Liver (tissue), 9 donors: ENCODE measurements around the gene KRT85. TPM values are rescaled to one million over a fixed set of nuclear protein-coding genes. Genes with fewer than 3 reads are reported as not detected.

Source experiments
- DNase-seq: peaks from one replicate; pipeline ENCODE4 v3.0.0-alpha.2; 2017; ENCODE audit warnings: low spot score
- H3K27ac ChIP-seq, 2 donors: one replicate each; pipeline ENCODE4 v1.7.0; 2013; ENCODE audit warnings: inconsistent platforms in 2 of 2, low read length in 2 of 2, control low read depth in 1 of 2, low read depth in 1 of 2, mild to moderate bottlenecking in 1 of 2
- H3K27me3 ChIP-seq, 4 donors: one replicate each; pipeline versions ENCODE4 v1.6.1 to v1.7.0; 2013; ENCODE audit warnings: low read length in 3 of 4, inconsistent platforms in 1 of 4, mild to moderate bottlenecking in 1 of 4, moderate library complexity in 1 of 4; ENCODE audit not compliant: control insufficient read depth in 4 of 4, insufficient read depth in 4 of 4
- H3K36me3 ChIP-seq, 4 donors: one replicate each; pipeline versions ENCODE4 v1.6.1 to v1.7.0; 2013; ENCODE audit warnings: low read length in 3 of 4, mild to moderate bottlenecking in 3 of 4, low read depth in 1 of 4, moderate library complexity in 1 of 4; ENCODE audit not compliant: control insufficient read depth in 4 of 4, insufficient read depth in 3 of 4
- H3K4me1 ChIP-seq, 4 donors: one replicate each; pipeline versions ENCODE4 v1.6.1 to v1.7.0; 2013; ENCODE audit warnings: low read length in 3 of 4, mild to moderate bottlenecking in 3 of 4, moderate library complexity in 1 of 4; ENCODE audit not compliant: control insufficient read depth in 4 of 4, insufficient read depth in 4 of 4
- H3K4me3 ChIP-seq, 3 donors: one replicate each; pipeline versions ENCODE4 v1.6.1 to v1.7.0; 2013; ENCODE audit warnings: low read length in 3 of 3, control low read depth in 1 of 3, low read depth in 1 of 3, mild to moderate bottlenecking in 1 of 3
- H3K9ac ChIP-seq, 2 donors: one replicate each; pipeline ENCODE4 v1.7.0; 2013; ENCODE audit warnings: low read length in 2 of 2, mild to moderate bottlenecking in 2 of 2, moderate library complexity in 2 of 2, control low read depth in 1 of 2, low read depth in 1 of 2
- H3K9me3 ChIP-seq, 4 donors: one replicate each; pipeline versions ENCODE4 v1.6.1 to v1.7.0; 2013; ENCODE audit warnings: low read length in 3 of 4; ENCODE audit not compliant: control insufficient read depth in 4 of 4
- EGR1 ChIP-seq, 2 donors: IDR thresholded peaks; 2 replicates each; pipeline ENCODE4 v1.6.1; 2016 to 2018; ENCODE audit warnings: antibody characterized with exemption in 2 of 2, low read depth in 2 of 2
- FOXA1 ChIP-seq: IDR thresholded peaks from 2 replicates; pipeline ENCODE4 v1.6.1; 2016; ENCODE audit warnings: antibody characterized with exemption
- FOXA2 ChIP-seq: IDR thresholded peaks from 2 replicates; pipeline ENCODE4 v1.6.1; 2016; ENCODE audit warnings: antibody characterized with exemption
- GABPA ChIP-seq, 2 donors: IDR thresholded peaks in 1 of 2; conservative IDR thresholded peaks in 1 of 2; 2 replicates each; pipeline ENCODE4 v1.6.1; 2016; ENCODE audit warnings: antibody characterized with exemption in 2 of 2, mild to moderate bottlenecking in 1 of 2, moderate library complexity in 1 of 2
- HNF4A ChIP-seq, 2 donors: conservative IDR thresholded peaks; 2 replicates each; pipeline ENCODE4 v1.6.1; 2016; ENCODE audit warnings: antibody characterized with exemption in 2 of 2, mild to moderate bottlenecking in 2 of 2
- HNF4G ChIP-seq: IDR thresholded peaks from 2 replicates; pipeline ENCODE4 v1.6.1; 2016; ENCODE audit warnings: antibody characterized with exemption
- JUND ChIP-seq, 2 donors: IDR thresholded peaks; 2 replicates each; pipeline ENCODE4 v1.6.1; 2016; ENCODE audit warnings: antibody characterized with exemption in 2 of 2
- NR2F2 ChIP-seq: IDR thresholded peaks from 2 replicates; pipeline ENCODE4 v1.6.1; 2016; ENCODE audit warnings: antibody characterized with exemption
- RAD21 ChIP-seq, 2 donors: IDR thresholded peaks; 2 replicates each; pipeline ENCODE4 v1.6.1; 2016; ENCODE audit warnings: antibody characterized with exemption in 2 of 2, mild to moderate bottlenecking in 2 of 2
- RXRA ChIP-seq, 2 donors: IDR thresholded peaks; 2 replicates each; pipeline ENCODE4 v1.6.1; 2017 to 2018; ENCODE audit warnings: antibody characterized with exemption in 2 of 2, mild to moderate bottlenecking in 1 of 2
- SP1 ChIP-seq: IDR thresholded peaks from 2 replicates; pipeline ENCODE4 v1.6.1; 2018; ENCODE audit warnings: antibody characterized with exemption, mild to moderate bottlenecking
- TAF1 ChIP-seq: conservative IDR thresholded peaks from 2 replicates; pipeline ENCODE4 v1.6.1; 2016; ENCODE audit warnings: antibody characterized with exemption, mild to moderate bottlenecking
- YY1 ChIP-seq: IDR thresholded peaks from 2 replicates; pipeline ENCODE4 v1.6.1; 2016; ENCODE audit warnings: antibody characterized with exemption, mild to moderate bottlenecking
- WGBS: extraction: QIAGEN DNeasy Blood & Tissue Kit; methylation state at CpG from one replicate; pipeline ENCODE4 v1.1.7; 2013; 5-methylcytosine and 5-hydroxymethylcytosine counted together
- polyA plus RNA-seq, 2 donors: library from polyadenylated mRNA; stranded (reverse) in 1 of 2; unstranded in 1 of 2; fragments of 200-250 nt in 1 of 2; fragments of >200 nt in 1 of 2; fragmentation: Nextera tagmentation in 1 of 2; extraction: Ambion mirVana in 1 of 2; gene quantifications; one replicate each; pipeline versions ENCODE4 v1.2.1 to v1.2.3, GENCODE V29; 2013 to 2015
- total RNA-seq, 2 donors: library from RNA; depleted of rRNA; stranded (reverse); fragments of >200 nt; gene quantifications; one replicate each; pipeline ENCODE4 v1.2.3, GENCODE V29; 2014
- TF ChIP-seq, protein P1 (sequence below): fragments of 150-350 bp; IDR thresholded peaks from 2 replicates; pipeline ENCODE4 v1.5.1; 2017; ENCODE audit warnings: improper control_type of control experiment, low read depth, low read length; ENCODE audit not compliant: missing input control
- TF ChIP-seq, protein P2 (sequence below): IDR thresholded peaks from 2 replicates; pipeline ENCODE4 v1.6.1; 2016; ENCODE audit warnings: antibody characterized with exemption, mild to moderate bottlenecking
- TF ChIP-seq, protein P3 (sequence below): IDR thresholded peaks from 2 replicates; pipeline ENCODE4 v1.6.1; 2016; ENCODE audit warnings: antibody characterized with exemption
- TF ChIP-seq, protein P4 (sequence below): IDR thresholded peaks from 2 replicates; pipeline ENCODE4 v1.6.1; 2016; ENCODE audit warnings: antibody characterized with exemption
- TF ChIP-seq, protein P5 (sequence below): IDR thresholded peaks from 2 replicates; pipeline ENCODE4 v1.6.1; 2016; ENCODE audit warnings: antibody characterized with exemption
- donor health status: healthy.
- donor health status: healthy.
- donor health status: healthy.
- donor health status: healthy.
- donor health status: healthy.

KRT85 gene
- total and polyA plus RNA-seq, 4 donors, result not detected

DNA sequence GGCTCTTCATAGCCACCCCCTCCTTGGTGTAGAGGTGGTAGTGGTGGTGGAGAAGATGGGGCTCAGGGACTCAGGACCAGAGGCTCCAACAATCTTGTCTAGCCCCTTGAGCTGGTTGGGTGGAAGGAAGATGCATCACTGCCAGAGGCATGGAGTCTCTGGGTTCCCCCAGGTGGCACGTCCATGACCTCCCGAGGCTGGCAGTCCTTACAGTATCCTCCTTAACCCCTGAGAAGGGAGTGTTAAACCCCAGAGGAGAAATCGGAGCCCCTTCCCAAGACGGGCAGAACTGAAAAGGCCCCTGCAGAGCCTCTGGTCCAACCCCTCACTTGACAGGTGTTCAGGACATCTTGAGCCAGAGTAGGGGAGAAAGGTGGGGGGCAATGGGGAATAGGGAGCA, 55.2 kb downstream of the KRT85 start:
- no peak overlapping the region for H3K4me3 ChIP-seq
- TF ChIP-seq, protein P1, sequence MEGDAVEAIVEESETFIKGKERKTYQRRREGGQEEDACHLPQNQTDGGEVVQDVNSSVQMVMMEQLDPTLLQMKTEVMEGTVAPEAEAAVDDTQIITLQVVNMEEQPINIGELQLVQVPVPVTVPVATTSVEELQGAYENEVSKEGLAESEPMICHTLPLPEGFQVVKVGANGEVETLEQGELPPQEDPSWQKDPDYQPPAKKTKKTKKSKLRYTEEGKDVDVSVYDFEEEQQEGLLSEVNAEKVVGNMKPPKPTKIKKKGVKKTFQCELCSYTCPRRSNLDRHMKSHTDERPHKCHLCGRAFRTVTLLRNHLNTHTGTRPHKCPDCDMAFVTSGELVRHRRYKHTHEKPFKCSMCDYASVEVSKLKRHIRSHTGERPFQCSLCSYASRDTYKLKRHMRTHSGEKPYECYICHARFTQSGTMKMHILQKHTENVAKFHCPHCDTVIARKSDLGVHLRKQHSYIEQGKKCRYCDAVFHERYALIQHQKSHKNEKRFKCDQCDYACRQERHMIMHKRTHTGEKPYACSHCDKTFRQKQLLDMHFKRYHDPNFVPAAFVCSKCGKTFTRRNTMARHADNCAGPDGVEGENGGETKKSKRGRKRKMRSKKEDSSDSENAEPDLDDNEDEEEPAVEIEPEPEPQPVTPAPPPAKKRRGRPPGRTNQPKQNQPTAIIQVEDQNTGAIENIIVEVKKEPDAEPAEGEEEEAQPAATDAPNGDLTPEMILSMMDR, result no peak
- TF ChIP-seq GABPA (IDR thresholded peaks at IDR 0.05 in 1 of 2, conservative IDR thresholded peaks at IDR 0.05 in 1 of 2) (no peak), YY1 (no peak), HNF4A (conservative IDR thresholded peaks at IDR 0.05) (no peak), TAF1 (no peak), HNF4G (no peak), NR2F2 (no peak), EGR1 (IDR thresholded peaks at IDR 0.05; ENCODE audit: low read depth in 2 of 2) (no peak), SP1 (no peak), FOXA1 (no peak), JUND (IDR thresholded peaks at IDR 0.05) (no peak), RAD21 (IDR thresholded peaks at IDR 0.05) (no peak)
- TF ChIP-seq, protein P2, sequence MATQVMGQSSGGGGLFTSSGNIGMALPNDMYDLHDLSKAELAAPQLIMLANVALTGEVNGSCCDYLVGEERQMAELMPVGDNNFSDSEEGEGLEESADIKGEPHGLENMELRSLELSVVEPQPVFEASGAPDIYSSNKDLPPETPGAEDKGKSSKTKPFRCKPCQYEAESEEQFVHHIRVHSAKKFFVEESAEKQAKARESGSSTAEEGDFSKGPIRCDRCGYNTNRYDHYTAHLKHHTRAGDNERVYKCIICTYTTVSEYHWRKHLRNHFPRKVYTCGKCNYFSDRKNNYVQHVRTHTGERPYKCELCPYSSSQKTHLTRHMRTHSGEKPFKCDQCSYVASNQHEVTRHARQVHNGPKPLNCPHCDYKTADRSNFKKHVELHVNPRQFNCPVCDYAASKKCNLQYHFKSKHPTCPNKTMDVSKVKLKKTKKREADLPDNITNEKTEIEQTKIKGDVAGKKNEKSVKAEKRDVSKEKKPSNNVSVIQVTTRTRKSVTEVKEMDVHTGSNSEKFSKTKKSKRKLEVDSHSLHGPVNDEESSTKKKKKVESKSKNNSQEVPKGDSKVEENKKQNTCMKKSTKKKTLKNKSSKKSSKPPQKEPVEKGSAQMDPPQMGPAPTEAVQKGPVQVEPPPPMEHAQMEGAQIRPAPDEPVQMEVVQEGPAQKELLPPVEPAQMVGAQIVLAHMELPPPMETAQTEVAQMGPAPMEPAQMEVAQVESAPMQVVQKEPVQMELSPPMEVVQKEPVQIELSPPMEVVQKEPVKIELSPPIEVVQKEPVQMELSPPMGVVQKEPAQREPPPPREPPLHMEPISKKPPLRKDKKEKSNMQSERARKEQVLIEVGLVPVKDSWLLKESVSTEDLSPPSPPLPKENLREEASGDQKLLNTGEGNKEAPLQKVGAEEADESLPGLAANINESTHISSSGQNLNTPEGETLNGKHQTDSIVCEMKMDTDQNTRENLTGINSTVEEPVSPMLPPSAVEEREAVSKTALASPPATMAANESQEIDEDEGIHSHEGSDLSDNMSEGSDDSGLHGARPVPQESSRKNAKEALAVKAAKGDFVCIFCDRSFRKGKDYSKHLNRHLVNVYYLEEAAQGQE, result no peak
- TF ChIP-seq, protein P3, sequence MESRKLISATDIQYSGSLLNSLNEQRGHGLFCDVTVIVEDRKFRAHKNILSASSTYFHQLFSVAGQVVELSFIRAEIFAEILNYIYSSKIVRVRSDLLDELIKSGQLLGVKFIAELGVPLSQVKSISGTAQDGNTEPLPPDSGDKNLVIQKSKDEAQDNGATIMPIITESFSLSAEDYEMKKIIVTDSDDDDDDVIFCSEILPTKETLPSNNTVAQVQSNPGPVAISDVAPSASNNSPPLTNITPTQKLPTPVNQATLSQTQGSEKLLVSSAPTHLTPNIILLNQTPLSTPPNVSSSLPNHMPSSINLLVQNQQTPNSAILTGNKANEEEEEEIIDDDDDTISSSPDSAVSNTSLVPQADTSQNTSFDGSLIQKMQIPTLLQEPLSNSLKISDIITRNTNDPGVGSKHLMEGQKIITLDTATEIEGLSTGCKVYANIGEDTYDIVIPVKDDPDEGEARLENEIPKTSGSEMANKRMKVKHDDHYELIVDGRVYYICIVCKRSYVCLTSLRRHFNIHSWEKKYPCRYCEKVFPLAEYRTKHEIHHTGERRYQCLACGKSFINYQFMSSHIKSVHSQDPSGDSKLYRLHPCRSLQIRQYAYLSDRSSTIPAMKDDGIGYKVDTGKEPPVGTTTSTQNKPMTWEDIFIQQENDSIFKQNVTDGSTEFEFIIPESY, result no peak
- H3K4me1 ChIP-seq, result peaks cover 0 to 12% (median 3%) of the 10 kb centered on the region in 4 donors
- no peak overlapping the region for H3K9ac ChIP-seq
- DNase-seq, result no peak
- WGBS, result 81% methylated on average over 4 of the region's 4 CpGs
- no peaks in the 10 kb centered on the region for H3K36me3 ChIP-seq
- no peaks in the 10 kb centered on the region for H3K9me3 ChIP-seq
- peaks cover 0 to 8% (median 3%) of the 10 kb centered on the region in 4 donors for H3K27me3 ChIP-seq
- H3K27ac ChIP-seq, result no peak overlapping the region

DNA sequence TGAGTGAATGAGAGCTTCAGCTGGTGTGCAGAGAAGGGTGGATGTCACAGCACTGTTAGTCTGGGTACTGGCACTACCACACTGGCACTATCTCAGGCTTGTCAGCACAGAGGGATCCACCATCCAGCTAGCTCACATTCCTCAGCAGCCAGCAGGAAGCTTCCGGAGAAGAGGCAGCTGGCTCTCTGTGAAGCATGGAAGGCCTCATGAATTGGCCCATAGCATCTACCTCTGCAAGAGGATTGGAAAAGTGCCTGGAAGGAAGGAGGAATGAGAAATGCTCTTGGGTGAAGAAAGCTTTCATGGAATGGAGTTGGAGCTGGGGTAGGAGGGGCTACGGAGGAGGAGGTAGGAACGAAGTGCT, 56.0 kb downstream of the KRT85 start:
- Histone ChIP-seq H3K4me3 (no peak overlapping the region), H3K27ac (no peak overlapping the region), H3K9me3 (no peaks in the 10 kb centered on the region), H3K36me3 (no peaks in the 10 kb centered on the region), H3K4me1 (peaks cover 0 to 12% (median 3%) of the 10 kb centered on the region in 4 donors), H3K9ac (no peak overlapping the region), H3K27me3 (peaks cover 0 to 8% (median 3%) of the 10 kb centered on the region in 4 donors)
- 89% methylated on average over 3 of the region's 3 CpGs for WGBS
- no peak for DNase-seq
- TF ChIP-seq, protein P4, sequence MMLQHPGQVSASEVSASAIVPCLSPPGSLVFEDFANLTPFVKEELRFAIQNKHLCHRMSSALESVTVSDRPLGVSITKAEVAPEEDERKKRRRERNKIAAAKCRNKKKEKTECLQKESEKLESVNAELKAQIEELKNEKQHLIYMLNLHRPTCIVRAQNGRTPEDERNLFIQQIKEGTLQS, result no peak
- TF ChIP-seq GABPA (IDR thresholded peaks at IDR 0.05 in 1 of 2, conservative IDR thresholded peaks at IDR 0.05 in 1 of 2), result no peak
- TF ChIP-seq FOXA2, result no peak
- TF ChIP-seq HNF4A (conservative IDR thresholded peaks at IDR 0.05), result no peak
- no peak for TF ChIP-seq YY1
- TF ChIP-seq EGR1 (IDR thresholded peaks at IDR 0.05; ENCODE audit: low read depth in 2 of 2), result no peak
- TF ChIP-seq, protein P1, result no peak
- TF ChIP-seq RXRA (IDR thresholded peaks at IDR 0.05), result no peak
- TF ChIP-seq TAF1, result no peak
- no peak for TF ChIP-seq JUND (IDR thresholded peaks at IDR 0.05)
- no peak for TF ChIP-seq FOXA1
- TF ChIP-seq, protein P5, sequence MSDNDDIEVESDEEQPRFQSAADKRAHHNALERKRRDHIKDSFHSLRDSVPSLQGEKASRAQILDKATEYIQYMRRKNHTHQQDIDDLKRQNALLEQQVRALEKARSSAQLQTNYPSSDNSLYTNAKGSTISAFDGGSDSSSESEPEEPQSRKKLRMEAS, result no peak
- TF ChIP-seq, protein P2, result no peak
- no peak for TF ChIP-seq RAD21 (IDR thresholded peaks at IDR 0.05)
- TF ChIP-seq NR2F2, result no peak
- no peak for TF ChIP-seq SP1
- TF ChIP-seq HNF4G, result no peak
